Left ventricle myocardium superior (tissue), 1 donor: ENCODE measurements around the gene ZNF680. TPM values are rescaled to one million over a fixed set of nuclear protein-coding genes. Genes with fewer than 3 reads are reported as not detected.
"Not testable (repeated sequence)": the region's sequence is repeated elsewhere in the genome, so short reads cannot be mapped to it uniquely, and the experiment has no call there.

Experiments used
- ATAC-seq: fragments of 200-7000 bp; cut with Tn5 transposase; one replicate; pipeline ENCODE4 v1.9.1; 2020; ENCODE audit warnings: mild to moderate bottlenecking, moderate library complexity
- DNase-seq: peaks from one replicate; pipeline ENCODE4 v3.0.0-alpha.2; 2020
- intact Hi-C: fragments of 100-400 bp; cut with micrococcal nuclease; formaldehyde crosslinking; loops from one replicate; pipeline ENCODE4 v1.11.0; 2022
- total RNA-seq: library from RNA; stranded (reverse); fragmentation: NEBNext Ultra II Directional; extraction: Animal tissue kit (Norgen Biotek cat#: 25700); gene quantifications from one replicate; pipeline ENCODE4 v1.2.1, GENCODE V29; 2021
- donor health status: DM: no; HTN: yes; CAD: no; lungs with severe emphysema.

Gene ZNF680
- total RNA-seq, 1 donor from 2014 or later = 21.8 TPM

GRCh38 chr7:64558781-64559180 is 4.1 kb downstream of the ZNF680 start:
- intact Hi-C loops = no loop called here
- DNase-seq = no peak
- no peak for ATAC-seq

- ATAC-seq (no peak), DNase-seq (no peak)
- intact Hi-C loops = no loop called here
Measured at GRCh38 chr7:64558323-64558705, 4.6 kb downstream of the ZNF680 start.

GRCh38 chr7:64557601-64558322 is 5.1 kb downstream of the ZNF680 start:
- DNase-seq = no peak
- no peak for ATAC-seq
- intact Hi-C loops = no loop called here

GRCh38 chr7:64555046-64555445 is 7.8 kb downstream of the ZNF680 start:
- ATAC-seq (no peak), DNase-seq (no peak)
- intact Hi-C loops = no loop called here

GRCh38 chr7:64554188-64554587 is 8.7 kb downstream of the ZNF680 start:
- intact Hi-C loops = not testable (repeated sequence)

GRCh38 chr7:64551375-64552142 is 11.3 kb downstream of the ZNF680 start:
- peak; percentile 84 for ATAC-seq
- no peak for DNase-seq
- intact Hi-C loops = no loop called here

More at GRCh38 chr7:64554188-64554587, 8.7 kb downstream of the ZNF680 start:
- not testable (repeated sequence) for DNase-seq, ATAC-seq

GRCh38 chr7:64544010-64544409 is 18.9 kb downstream of the ZNF680 start:
- intact Hi-C loops = no loop called here
- DNase-seq = no peak
- no peak for ATAC-seq

- DNase-seq (peak; percentile 41), ATAC-seq (peak; percentile 94)
- intact Hi-C loops = no loop called here
Measured at GRCh38 chr7:64541438-64542359, 21.2 kb downstream of the ZNF680 start.

GRCh38 chr7:64533756-64534155 is 29.1 kb downstream of the ZNF680 start:
- ATAC-seq = no peak
- DNase-seq = no peak
- intact Hi-C loops = no loop called here

GRCh38 chr7:64528770-64529169 is 34.1 kb downstream of the ZNF680 start:
- DNase-seq = no peak
- intact Hi-C loops = no loop called here
- ATAC-seq = no peak

GRCh38 chr7:64521409-64521984 is 41.4 kb downstream of the ZNF680 start:
- DNase-seq = no peak
- intact Hi-C loops = no loop called here
- ATAC-seq = no peak

- no peak for DNase-seq
- ATAC-seq = no peak
- intact Hi-C loops = no loop called here
Measured at GRCh38 chr7:64516451-64516850, 46.4 kb downstream of the ZNF680 start.

GRCh38 chr7:64515781-64516180 is 47.1 kb downstream of the ZNF680 start:
- DNase-seq (no peak), ATAC-seq (peak; percentile 58)
- intact Hi-C loops = no loop called here

GRCh38 chr7:64515330-64515729 is 47.5 kb downstream of the ZNF680 start:
- intact Hi-C loops = no loop called here
- ATAC-seq = no peak
- DNase-seq = no peak

GRCh38 chr7:64509583-64509982 is 53.3 kb downstream of the ZNF680 start:
- DNase-seq (no peak), ATAC-seq (no peak)
- intact Hi-C loops = no loop called here

GRCh38 chr7:64504581-64505120 is 58.2 kb downstream of the ZNF680 start:
- DNase-seq (no peak), ATAC-seq (no peak)
- intact Hi-C loops = no loop called here

- DNase-seq = no peak
- no peak for ATAC-seq
- intact Hi-C loops = no loop called here
Measured at GRCh38 chr7:64498270-64498669, 64.6 kb downstream of the ZNF680 start.

GRCh38 chr7:64494912-64495461 is 67.9 kb downstream of the ZNF680 start:
- intact Hi-C loops = no loop called here
- ATAC-seq = peak; percentile 72
- DNase-seq = peak; percentile 44

GRCh38 chr7:64485623-64486022 is 77.2 kb downstream of the ZNF680 start:
- intact Hi-C loops = no loop called here
- ATAC-seq (no peak), DNase-seq (no peak)
